ENCODE results near the gene CSE1L.
A peak's percentile ranks its signal among the peaks of the same experiment; 100 is the strongest.
"Not testable (repeated sequence)": the region's sequence is repeated elsewhere in the genome, so short reads cannot be mapped to it uniquely, and the experiment has no call there.

The CSE1L gene, protein sequence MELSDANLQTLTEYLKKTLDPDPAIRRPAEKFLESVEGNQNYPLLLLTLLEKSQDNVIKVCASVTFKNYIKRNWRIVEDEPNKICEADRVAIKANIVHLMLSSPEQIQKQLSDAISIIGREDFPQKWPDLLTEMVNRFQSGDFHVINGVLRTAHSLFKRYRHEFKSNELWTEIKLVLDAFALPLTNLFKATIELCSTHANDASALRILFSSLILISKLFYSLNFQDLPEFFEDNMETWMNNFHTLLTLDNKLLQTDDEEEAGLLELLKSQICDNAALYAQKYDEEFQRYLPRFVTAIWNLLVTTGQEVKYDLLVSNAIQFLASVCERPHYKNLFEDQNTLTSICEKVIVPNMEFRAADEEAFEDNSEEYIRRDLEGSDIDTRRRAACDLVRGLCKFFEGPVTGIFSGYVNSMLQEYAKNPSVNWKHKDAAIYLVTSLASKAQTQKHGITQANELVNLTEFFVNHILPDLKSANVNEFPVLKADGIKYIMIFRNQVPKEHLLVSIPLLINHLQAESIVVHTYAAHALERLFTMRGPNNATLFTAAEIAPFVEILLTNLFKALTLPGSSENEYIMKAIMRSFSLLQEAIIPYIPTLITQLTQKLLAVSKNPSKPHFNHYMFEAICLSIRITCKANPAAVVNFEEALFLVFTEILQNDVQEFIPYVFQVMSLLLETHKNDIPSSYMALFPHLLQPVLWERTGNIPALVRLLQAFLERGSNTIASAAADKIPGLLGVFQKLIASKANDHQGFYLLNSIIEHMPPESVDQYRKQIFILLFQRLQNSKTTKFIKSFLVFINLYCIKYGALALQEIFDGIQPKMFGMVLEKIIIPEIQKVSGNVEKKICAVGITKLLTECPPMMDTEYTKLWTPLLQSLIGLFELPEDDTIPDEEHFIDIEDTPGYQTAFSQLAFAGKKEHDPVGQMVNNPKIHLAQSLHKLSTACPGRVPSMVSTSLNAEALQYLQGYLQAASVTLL

GRCh38 chr20:49046087-49046900, at the start of gene CSE1L:
Gene CSE1L, plus strand, starts transcription at chr20:49046312. Its CDS starts 12,152 bp downstream, at chr20:49058464.
- peak; percentile 99 for DNase-seq (ENCODE audit: low spot score)

GRCh38 chr20:48999890-49000870, 45.9 kb upstream of the CSE1L start:
- DNase-seq (ENCODE audit: low spot score): no peak

DNA sequence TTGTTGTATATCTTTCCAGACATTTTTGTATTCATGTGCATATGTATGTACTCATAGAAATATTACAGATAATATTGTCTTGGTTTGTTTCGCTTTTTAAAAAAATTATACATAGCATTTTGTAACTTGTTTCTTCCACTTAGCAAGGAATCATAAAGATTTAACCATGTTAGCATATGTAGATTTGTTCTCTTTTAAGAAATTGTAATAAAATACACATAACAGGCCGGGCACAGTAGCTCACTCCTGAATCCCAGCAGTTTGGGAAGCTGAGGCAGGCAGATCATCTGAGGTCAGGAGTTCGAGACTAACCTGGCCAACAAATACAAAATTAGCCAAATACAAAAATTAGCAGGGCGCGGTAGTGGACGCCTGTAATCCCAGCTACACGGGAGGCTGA, 44.4 kb upstream of the CSE1L start:
- DNase-seq (ENCODE audit: low spot score): no peak

DNA sequence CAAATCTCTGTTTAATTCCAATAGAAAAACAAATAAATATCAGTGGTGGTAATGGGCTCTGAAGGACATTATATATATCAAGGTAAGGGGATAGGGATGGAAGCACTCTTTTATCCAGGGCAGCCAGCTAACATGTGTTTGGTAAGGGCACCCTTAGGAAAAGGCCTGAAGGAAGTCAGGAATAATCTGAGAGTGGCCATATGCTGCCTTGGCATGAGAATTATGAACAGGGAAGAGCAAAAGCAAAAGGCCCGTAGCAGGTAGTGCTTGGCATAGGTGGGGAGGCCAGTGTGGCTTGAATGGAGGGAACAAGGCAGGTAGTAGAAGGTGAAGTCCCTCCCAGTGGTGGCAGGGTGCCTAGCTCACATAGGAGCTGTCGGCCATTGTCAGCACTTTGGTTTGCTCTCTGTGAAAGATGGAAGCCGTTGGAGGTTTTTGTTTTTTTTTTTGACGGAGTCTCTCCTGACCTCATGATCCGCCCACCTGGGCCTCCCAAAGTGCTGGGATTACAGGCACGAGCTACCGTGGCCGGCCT, 39.6 kb upstream of the CSE1L start:
- no peak for DNase-seq (ENCODE audit: low spot score)

- DNase-seq (ENCODE audit: low spot score): no peak
These were observed 36.0 kb upstream of the CSE1L start for GRCh38 chr20:49009899-49010631.

- no peak for DNase-seq (ENCODE audit: low spot score)
These were observed 21.9 kb upstream of the CSE1L start for GRCh38 chr20:49024220-49024619.

DNA sequence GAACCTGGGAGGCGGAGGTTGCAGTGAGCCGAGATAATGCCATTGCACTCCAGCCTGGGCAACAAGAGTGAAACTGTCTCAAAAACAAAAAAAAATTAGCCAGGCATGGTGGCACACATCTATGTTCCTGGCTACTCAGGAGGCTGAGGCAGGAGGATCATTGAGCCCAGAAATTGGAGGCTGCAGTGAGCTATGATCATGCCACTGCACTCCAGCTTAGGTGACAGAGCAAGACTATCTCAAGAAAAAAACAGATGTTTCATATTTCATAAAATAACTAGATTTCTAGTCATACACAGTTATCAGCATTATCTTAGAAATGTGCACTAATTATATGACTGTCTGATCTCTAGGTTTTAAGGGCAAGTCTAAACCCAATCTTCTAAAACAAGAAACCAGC, 17.9 kb upstream of the CSE1L start:
- DNase-seq (ENCODE audit: low spot score): not testable (repeated sequence)

DNA sequence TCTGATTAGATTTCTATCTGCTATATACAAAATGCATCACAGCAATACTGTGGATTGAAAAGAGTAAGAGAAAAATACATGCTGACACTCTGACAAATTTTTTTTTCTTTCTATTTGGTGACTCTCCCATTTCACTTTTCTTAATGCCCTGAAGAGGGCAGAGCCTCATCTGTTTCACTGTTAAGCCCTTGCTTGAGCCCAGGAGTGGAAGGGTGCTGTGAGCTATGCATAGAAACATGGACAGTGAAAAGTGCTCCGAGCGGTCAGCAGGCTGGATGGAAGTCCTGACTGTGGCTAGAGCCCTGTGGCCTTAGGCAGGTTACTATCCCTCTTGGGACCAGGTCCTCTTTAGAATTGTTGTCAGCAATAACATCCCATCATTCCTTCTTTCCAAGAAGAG, 17.4 kb upstream of the CSE1L start:
- DNase-seq (ENCODE audit: low spot score): peak; percentile 25

GRCh38 chr20:49029203-49029602, 16.9 kb upstream of the CSE1L start:
- DNase-seq (ENCODE audit: low spot score): peak; percentile 14

- DNase-seq (ENCODE audit: low spot score): peak; percentile 26
These were observed 15.0 kb upstream of the CSE1L start for GRCh38 chr20:49030954-49031619.

GRCh38 chr20:49032455-49032854, 13.7 kb upstream of the CSE1L start:
- no peak for DNase-seq (ENCODE audit: low spot score)

- no peak for DNase-seq (ENCODE audit: low spot score)
These were observed 11.9 kb upstream of the CSE1L start for GRCh38 chr20:49034070-49034732.

- DNase-seq (ENCODE audit: low spot score): no peak
These were observed 8.1 kb upstream of the CSE1L start for GRCh38 chr20:49037962-49038387.

GRCh38 chr20:49039854-49040253, 6.3 kb upstream of the CSE1L start:
- DNase-seq (ENCODE audit: low spot score): no peak

DNA sequence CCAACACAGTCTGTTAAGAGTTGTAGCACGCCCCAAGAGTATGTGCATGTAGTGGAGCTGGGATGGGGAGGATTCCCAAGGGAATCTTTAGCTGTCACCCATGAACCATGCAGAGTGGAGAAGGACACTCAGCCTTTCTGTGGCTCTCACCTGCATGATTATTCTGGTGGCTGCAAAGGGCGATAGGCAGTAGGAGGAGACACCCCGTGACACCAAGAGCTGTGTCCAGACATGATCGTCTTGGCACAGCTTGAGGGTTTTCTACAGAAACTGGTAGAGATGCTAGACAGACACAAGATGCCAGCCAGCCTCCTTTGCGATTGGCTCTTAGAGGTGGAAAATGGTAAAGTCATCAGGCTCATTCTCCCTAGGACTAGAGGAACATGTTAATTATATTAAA, 3.1 kb upstream of the CSE1L start:
- no peak for DNase-seq (ENCODE audit: low spot score)

- no peak for DNase-seq (ENCODE audit: low spot score)
These were observed 549 bp upstream of the CSE1L start for GRCh38 chr20:49045440-49046086.

- DNase-seq (ENCODE audit: low spot score): no peak
These were observed 6.2 kb downstream of the CSE1L start for GRCh38 chr20:49052334-49052733.

DNA sequence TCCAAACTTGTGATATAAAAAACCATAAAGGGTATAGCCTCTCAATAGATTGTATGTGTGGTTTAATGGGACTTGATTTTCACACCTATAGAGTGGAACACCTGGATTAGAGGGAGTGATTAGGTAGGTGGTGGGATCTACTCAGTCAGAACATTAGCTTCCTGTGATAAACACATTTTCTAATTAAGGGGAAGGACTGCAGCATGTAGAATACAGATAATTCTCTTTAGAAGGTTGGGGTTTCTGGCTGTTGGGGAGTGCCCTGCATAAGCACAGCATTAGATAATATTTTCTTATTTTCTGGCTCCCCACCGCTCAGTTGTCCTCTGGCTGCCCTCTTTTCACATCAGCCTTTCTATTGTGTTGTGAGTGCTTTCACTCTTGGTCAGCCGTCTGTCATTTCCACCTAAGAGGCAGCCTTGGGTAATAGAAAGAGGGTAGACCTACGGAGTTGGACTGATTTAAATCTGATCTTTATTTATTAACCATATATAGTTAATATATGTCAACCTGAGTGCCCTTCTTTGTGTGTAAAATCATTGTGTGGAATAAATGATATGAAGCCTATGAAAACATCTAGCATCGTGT, 8.0 kb downstream of the CSE1L start:
- no peak for DNase-seq (ENCODE audit: low spot score)

All from AG08395 (cell line).